Caco-2 (cell line): ENCODE data around the gene FHIT. TPM values are rescaled to one million over a fixed set of nuclear protein-coding genes. Genes with fewer than 3 reads are reported as not detected.
A peak's percentile ranks its signal among the peaks of the same experiment; 100 is the strongest.

Source experiments
- BruUV-seq: library from RNA; stranded (reverse); fragments of 400-500 nt; replicated peaks from 2 replicates; lab custom pipeline; 2021; lab: Mats Ljungman, UMichigan
- CTCF ChIA-PET: fragments of 300-600 bp; sonication (Branson Sonifier 250); formaldehyde crosslinking; loops from one replicate; lab custom pipeline; 2022; ENCODE audit warnings: antibody characterized with exemption; lab: Charles Lee
- POLR2A ChIA-PET: fragments of 300-600 bp; sonication (Branson Sonifier 250); formaldehyde crosslinking; loops from one replicate; lab custom pipeline; 2022; ENCODE audit warnings: antibody characterized with exemption; lab: Charles Lee
- DNase-seq, 2 experiments: peaks; one replicate each; pipeline versions ENCODE4 v3.0.0 to v3.0.0-alpha.2; 2020 to 2022
- H3K27me3 ChIP-seq: replicated peaks from 2 replicates; pipeline ENCODE4 v1.6.0; 2011; ENCODE audit warnings: low read length; ENCODE audit not compliant: control insufficient read depth, insufficient read depth
- H3K36me3 ChIP-seq: 2 replicates; pipeline ENCODE4 v1.5.1; 2011; ENCODE audit warnings: low read length; ENCODE audit not compliant: control insufficient read depth, insufficient read depth
- H3K4me1 ChIP-seq: fragments of 250-450 bp; sonication (Bioruptor Pico); 2 replicates; pipeline ENCODE4 v1.5.1; 2020; ENCODE audit warnings: mild to moderate bottlenecking
- H3K4me3 ChIP-seq: 2 replicates; pipeline ENCODE4 v1.5.1; 2011; ENCODE audit warnings: low read depth, mild to moderate bottlenecking, control low read depth, low read length
- H3K9me3 ChIP-seq: fragments of 250-450 bp; sonication (Bioruptor Pico); 2 replicates; pipeline ENCODE4 v1.5.1; 2020; ENCODE audit warnings: mild to moderate bottlenecking, moderate library complexity
- H3K27ac Mint-ChIP-seq: one replicate; pipeline ENCODE4 v1.8.0; 2022; ENCODE audit warnings: mixed read lengths; ENCODE audit not compliant: unreplicated experiment
- H3K27me3 Mint-ChIP-seq: one replicate; pipeline ENCODE4 v1.8.0; 2022; ENCODE audit warnings: mixed read lengths; ENCODE audit not compliant: insufficient read depth, unreplicated experiment
- H3K36me3 Mint-ChIP-seq: one replicate; pipeline ENCODE4 v1.8.0; 2022; ENCODE audit warnings: mild to moderate bottlenecking, mixed read lengths; ENCODE audit not compliant: insufficient read depth, unreplicated experiment
- H3K4me1 Mint-ChIP-seq: one replicate; pipeline ENCODE4 v1.8.0; 2022; ENCODE audit warnings: low read depth, mixed read lengths; ENCODE audit not compliant: unreplicated experiment
- H3K4me3 Mint-ChIP-seq: one replicate; pipeline ENCODE4 v1.8.0; 2022; ENCODE audit warnings: mild to moderate bottlenecking, moderate library complexity, mixed read lengths; ENCODE audit not compliant: unreplicated experiment
- H3K9me3 Mint-ChIP-seq: one replicate; pipeline ENCODE4 v1.8.0; 2022; ENCODE audit warnings: mixed read lengths; ENCODE audit not compliant: unreplicated experiment
- CTCF ChIP-seq, 2 experiments: fragments of 200-600 bp in 1 of 2; IDR thresholded peaks; 1 replicate in 1 of 2; 2 replicates in 1 of 2; pipeline versions ENCODE4 v1.5.1 to v1.8.0; 2011 to 2022; ENCODE audit warnings: antibody characterized with exemption in 1 of 2, control low read depth in 1 of 2, inconsistent platforms in 1 of 2, low read depth in 1 of 2, low read length in 1 of 2, mild to moderate bottlenecking in 1 of 2, moderate library complexity in 1 of 2; ENCODE audit not compliant: insufficient read depth in 1 of 2, severe bottlenecking in 1 of 2, unreplicated experiment in 1 of 2
- intact Hi-C: fragments of 100-400 bp; cut with micrococcal nuclease; formaldehyde crosslinking; loops from one replicate; pipeline ENCODE4 v1.10.0; 2022; ENCODE audit not compliant: unreplicated experiment
- total RNA-seq: library from RNA; stranded (reverse); gene quantifications from 2 replicates; pipeline ENCODE4 v1.2.3, GENCODE V29; 2022

The FHIT gene
- total RNA-seq, 1 experiment from 2014 or later: 8.3 TPM

- intact Hi-C loops: no loop called here
- no TSS peak for BruUV-seq
- Histone ChIP-seq H3K9me3 (no peaks in the 10 kb centered on the region), H3K4me1 (peaks cover 6% of the 10 kb centered on the region), H3K36me3 (no peaks in the 10 kb centered on the region), H3K4me3 (no peak overlapping the region), H3K27me3 (no peaks in the 10 kb centered on the region)
- Mint-ChIP-seq H3K27ac (no peak overlapping the region), H3K36me3 (no peaks in the 10 kb centered on the region), H3K4me3 (no peak overlapping the region), H3K4me1 (no peaks in the 10 kb centered on the region), H3K27me3 (no peaks in the 10 kb centered on the region), H3K9me3 (peaks cover 10% of the 10 kb centered on the region)
- ChIA-PET POLR2A (no interaction called here), CTCF (no interaction called here)
- peak in 1 of 2 experiments; percentile 12 for DNase-seq
- TF ChIP-seq CTCF (IDR thresholded peaks at IDR 0.05; ENCODE audit: insufficient read depth in 1 of 2, low read depth in 1 of 2, low read length in 1 of 2, severe bottlenecking in 1 of 2, unreplicated experiment in 1 of 2): no peak
These were observed 652.6 kb downstream of the FHIT start for GRCh38 chr3:60598671-60599070.

- no peak overlapping the region for H3K27ac Mint-ChIP-seq
- H3K4me3 Mint-ChIP-seq: no peak overlapping the region
- no peaks in the 10 kb centered on the region for H3K36me3 ChIP-seq
- no peaks in the 10 kb centered on the region for H3K36me3 Mint-ChIP-seq
- ChIA-PET POLR2A (no interaction called here), CTCF (no interaction called here)
- BruUV-seq: no TSS peak
- TF ChIP-seq CTCF (IDR thresholded peaks at IDR 0.05; ENCODE audit: insufficient read depth in 1 of 2, low read depth in 1 of 2, low read length in 1 of 2, severe bottlenecking in 1 of 2, unreplicated experiment in 1 of 2): no peak
- intact Hi-C loops: no loop called here
- H3K9me3 Mint-ChIP-seq: peaks cover 10% of the 10 kb centered on the region
- H3K4me3 ChIP-seq: no peak overlapping the region
- H3K9me3 ChIP-seq: no peaks in the 10 kb centered on the region
- peaks cover 2% of the 10 kb centered on the region for H3K4me1 ChIP-seq
- no peaks in the 10 kb centered on the region for H3K4me1 Mint-ChIP-seq
- H3K27me3 ChIP-seq: no peaks in the 10 kb centered on the region
- H3K27me3 Mint-ChIP-seq: no peaks in the 10 kb centered on the region
- DNase-seq: no peak
These were observed 657.2 kb downstream of the FHIT start for GRCh38 chr3:60594025-60594424.

- Histone ChIP-seq H3K9me3 (no peaks in the 10 kb centered on the region), H3K4me3 (no peak overlapping the region), H3K4me1 (no peaks in the 10 kb centered on the region), H3K36me3 (no peaks in the 10 kb centered on the region), H3K27me3 (no peaks in the 10 kb centered on the region)
- no peaks in the 10 kb centered on the region for H3K4me1 Mint-ChIP-seq
- no peak for DNase-seq
- no peak for TF ChIP-seq CTCF (IDR thresholded peaks at IDR 0.05; ENCODE audit: insufficient read depth in 1 of 2, low read depth in 1 of 2, low read length in 1 of 2, severe bottlenecking in 1 of 2, unreplicated experiment in 1 of 2)
- intact Hi-C loops: no loop called here
- H3K4me3 Mint-ChIP-seq: no peak overlapping the region
- H3K27ac Mint-ChIP-seq: no peak overlapping the region
- ChIA-PET POLR2A (no interaction called here), CTCF (no interaction called here)
- no TSS peak for BruUV-seq
- H3K9me3 Mint-ChIP-seq: peaks cover 7% of the 10 kb centered on the region
- H3K36me3 Mint-ChIP-seq: no peaks in the 10 kb centered on the region
- no peaks in the 10 kb centered on the region for H3K27me3 Mint-ChIP-seq
These were observed 660.0 kb downstream of the FHIT start for GRCh38 chr3:60591267-60591666.
